HT-29 (cell line): ENCODE results near the gene MEGF6. TPM values are rescaled to one million over a fixed set of nuclear protein-coding genes. Genes with fewer than 3 reads are reported as not detected.
A peak's percentile ranks its signal among the peaks of the same experiment; 100 is the strongest.

Experiments used
- DNase-seq: peaks from one replicate; pipeline ENCODE4 v3.0.0-alpha.2; 2015; ENCODE audit warnings: low spot score
- total RNA-seq: library from RNA; depleted of rRNA; stranded (reverse); fragments of >200 nt; shearing (Covaris generic); gene quantifications from 2 replicates; pipeline ENCODE4 v1.2.3, GENCODE V29; 2014

MEGF6 gene
- total RNA-seq, 1 experiment from 2014 or later, result 12.7 TPM

- DNase-seq, result no peak
Measured at GRCh38 chr1:3540876-3541275, 70.4 kb downstream of the MEGF6 start.

- DNase-seq, result no peak
Measured at GRCh38 chr1:3539707-3540425, 71.4 kb downstream of the MEGF6 start.

- DNase-seq, result no peak
Measured at GRCh38 chr1:3537359-3537758, 73.9 kb downstream of the MEGF6 start.

DNA sequence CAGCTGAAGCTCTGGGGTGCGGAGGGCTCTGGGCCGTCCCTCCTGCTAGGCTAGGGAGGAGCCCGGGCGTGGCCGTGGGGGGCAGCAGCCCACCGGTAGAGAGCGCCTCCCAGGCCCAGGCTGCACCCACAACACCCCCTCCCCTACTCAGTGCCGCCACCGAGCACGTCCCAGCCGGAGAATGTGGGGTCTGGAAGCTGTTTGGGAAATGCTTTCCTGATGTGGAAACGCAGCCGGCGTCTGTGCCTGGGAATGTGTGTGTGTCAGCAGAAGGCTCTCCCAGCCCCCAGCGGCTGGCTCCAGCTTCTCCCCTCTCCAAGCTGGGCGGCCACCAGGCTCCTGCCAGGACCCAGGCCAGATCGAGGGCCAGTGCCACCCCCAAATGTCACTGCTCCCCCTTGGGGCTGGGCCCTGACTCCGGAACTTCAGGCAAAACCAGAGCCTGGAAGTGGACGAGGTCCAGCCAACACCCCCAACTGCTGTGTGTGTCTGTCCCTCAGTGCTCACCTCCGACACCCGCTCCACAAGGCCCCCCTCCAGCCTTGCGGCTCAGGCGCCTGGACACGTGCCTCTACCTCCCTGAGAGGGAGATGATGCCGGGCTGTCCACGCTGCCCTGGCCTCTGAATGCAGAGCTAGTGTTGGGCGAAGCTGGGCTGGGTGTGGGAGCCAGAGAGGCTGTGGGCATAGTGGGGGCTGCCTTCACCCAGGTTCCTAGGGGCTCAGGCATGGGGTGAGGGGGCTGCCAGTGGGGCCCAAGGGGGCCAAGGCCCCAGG lies 74.7 kb downstream of the MEGF6 start:
- DNase-seq, result no peak

DNA sequence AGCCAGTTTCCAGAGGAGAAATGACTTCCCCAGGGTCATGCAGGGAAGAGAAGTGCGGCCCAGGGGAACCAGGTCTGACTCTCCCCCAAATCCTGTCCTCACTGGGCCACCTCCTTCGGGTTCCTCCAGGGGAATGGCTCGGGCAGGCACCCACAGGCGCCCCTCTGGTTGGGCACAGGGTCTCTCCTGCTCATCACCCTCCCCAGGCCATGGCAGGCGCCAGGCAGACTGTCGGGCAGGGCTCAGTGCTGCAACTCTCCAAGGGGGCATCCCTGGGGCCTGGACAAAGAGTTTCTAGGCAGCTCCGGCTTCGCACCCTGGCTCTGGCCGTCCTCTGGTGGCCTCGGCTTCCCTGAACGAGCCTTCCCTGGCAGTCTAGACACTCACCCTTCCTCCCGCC lies 75.6 kb downstream of the MEGF6 start:
- no peak for DNase-seq

GRCh38 chr1:3534803-3535637 lies 76.3 kb downstream of the MEGF6 start:
- DNase-seq, result no peak

DNA sequence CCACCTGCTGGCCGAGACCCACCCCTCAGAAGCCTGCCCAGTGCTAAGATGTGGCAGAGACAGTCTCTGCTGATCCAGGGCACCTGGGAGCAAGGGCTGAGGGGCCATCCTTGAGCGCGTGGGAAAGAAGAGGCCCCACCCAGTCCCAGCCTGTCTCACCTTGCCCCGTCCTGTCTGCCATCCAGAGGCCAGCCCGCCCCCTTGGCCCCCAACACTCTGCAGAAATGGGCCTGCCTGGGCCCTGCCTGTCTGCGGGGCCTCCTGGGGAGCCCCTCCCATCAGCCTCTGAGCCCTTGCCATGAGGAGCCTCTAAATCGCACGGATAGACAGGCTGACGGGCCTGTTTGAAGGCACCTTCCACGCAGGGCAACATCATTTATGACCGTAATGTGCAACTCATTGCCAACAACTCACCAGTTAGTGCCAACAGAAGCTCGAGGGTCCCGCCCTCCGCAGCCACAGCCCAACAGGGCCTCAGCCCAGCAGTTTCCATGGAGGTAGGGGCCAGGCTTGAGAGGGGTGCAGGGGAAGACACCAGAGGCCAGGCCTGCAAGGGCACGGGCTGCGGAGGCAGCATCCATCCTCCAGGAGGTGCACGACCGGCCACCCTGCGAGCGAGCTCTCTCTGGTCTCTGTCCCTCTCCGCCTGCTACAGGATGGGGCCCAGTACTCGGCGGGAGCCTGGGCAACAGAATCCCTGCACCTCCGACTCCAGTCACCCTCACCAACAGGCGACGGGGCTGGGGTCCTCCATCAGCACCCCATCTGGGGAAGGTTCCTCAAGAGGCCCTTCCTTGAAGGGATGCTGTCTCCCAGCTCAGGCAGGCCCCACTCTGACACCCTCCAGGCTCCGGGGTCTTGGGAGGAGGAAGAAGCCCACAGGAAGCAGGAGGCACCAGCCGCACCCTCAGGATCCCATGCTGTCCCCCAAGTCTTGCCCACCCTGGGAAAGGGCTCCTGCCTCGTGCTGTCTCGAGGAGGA lies 78.0 kb downstream of the MEGF6 start:
- DNase-seq, result no peak

- DNase-seq, result no peak
Measured at GRCh38 chr1:3531928-3532327, 79.4 kb downstream of the MEGF6 start.

- peak; percentile 73 for DNase-seq
Measured at GRCh38 chr1:3530926-3531818, 80.1 kb downstream of the MEGF6 start.

GRCh38 chr1:3530086-3530925 lies 81.0 kb downstream of the MEGF6 start:
- DNase-seq, result peak; percentile 57

- no peak for DNase-seq
Measured at GRCh38 chr1:3529099-3529729, 82.1 kb downstream of the MEGF6 start.

DNA sequence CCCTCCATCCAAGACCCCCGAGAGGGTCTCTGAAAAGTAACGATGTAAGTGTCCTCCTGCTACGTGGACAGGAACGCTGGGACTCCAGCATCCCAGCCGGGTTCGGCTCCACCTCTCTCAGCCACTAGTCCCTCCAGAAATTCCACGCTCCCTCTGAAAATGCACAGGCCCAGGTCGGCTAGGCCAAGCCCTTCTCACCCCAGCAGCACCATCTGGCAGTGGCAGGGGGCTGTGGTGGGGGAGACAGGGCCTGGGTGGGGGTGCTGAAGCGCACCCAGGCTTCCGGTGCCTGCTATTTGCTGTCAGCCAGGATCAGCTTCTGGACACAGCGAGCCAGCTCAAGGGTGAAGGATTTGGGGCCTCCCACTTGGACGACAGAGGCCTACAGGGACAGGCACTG lies 83.5 kb downstream of the MEGF6 start:
- DNase-seq, result no peak

GRCh38 chr1:3525551-3526482 lies 85.5 kb downstream of the MEGF6 start:
- no peak for DNase-seq

DNA sequence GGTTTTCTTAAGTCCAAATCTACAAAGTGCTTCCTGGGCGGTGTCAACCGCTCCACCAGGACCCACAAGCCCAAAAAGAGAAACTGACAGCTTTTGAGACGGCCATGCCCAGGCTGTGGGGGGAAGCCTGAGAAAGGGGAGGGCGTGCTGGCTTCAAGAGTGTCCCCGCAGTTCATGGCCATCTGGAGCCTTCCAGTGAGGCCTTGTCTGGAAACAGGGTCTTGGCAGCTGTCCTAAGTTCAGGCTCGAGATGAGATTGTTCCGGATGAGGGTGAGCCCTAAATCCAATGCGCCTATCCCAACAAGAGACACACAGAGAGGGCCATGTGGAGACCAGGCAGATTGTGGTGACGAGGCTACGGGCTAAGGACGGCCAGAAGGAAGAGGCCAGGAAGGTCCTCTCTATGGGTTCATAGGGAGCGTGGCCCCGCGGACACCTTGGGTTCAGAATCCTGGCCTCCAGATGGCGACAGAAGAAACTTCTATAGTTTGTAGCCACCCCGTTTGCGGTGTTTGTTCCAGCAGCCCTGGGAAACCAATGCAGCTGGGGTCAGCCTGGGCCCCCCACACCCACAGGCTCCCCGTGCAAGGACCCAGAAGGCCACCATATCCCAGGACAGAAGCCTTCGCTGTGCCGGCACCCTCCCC lies 86.6 kb downstream of the MEGF6 start:
- no peak for DNase-seq

DNA sequence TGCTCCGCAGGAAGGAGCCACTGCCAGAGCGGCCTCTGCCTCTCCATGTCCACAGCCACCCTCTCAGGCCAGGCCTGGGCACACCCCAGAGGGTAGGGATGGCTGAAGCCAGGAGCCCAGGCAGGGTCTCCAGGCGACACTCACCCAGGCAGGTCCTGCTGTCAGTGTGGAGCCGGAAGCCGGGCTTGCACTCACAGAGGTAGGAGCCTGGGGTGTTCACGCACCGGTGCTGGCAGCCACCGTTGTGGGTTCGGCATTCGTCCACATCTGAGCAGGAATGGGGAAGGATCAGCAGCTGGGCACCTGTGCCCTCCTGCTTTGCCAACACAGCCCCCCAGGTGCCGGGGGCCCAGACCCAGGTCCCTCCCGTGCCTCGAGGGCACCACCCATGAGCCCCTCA lies 87.3 kb downstream of the MEGF6 start:
- DNase-seq, result no peak

- DNase-seq, result no peak
Measured at GRCh38 chr1:3522564-3523265, 88.6 kb downstream of the MEGF6 start.
